Stimulated activated CD8-positive, alpha-beta memory T cell treated with anti-CD3 and anti-CD28 coated beads, Interleukin-4, amount 100 ng/mL, for 24 hours (primary cell): ENCODE results near the gene SMIM29.
"Not testable (repeated sequence)": the region's sequence is repeated elsewhere in the genome, so short reads cannot be mapped to it uniquely, and the experiment has no call there.

Source experiments
- DNase-seq: peaks from one replicate; pipeline ENCODE4 v3.0.0-alpha.2; 2020; ENCODE audit warnings: low read depth

SMIM29 gene

GRCh38 chr6:34248727-34249468, at the start of gene SMIM29:
TSS of gene SMIM29 (minus strand) at chr6:34249006. CDS start at chr6:34247791, 1,215 bp downstream.
- DNase-seq: peak; percentile 96

GRCh38 chr6:34295721-34296120, 46.9 kb upstream of the SMIM29 start:
- no peak for DNase-seq

GRCh38 chr6:34292954-34293353, 44.1 kb upstream of the SMIM29 start:
- no peak for DNase-seq

- no peak for DNase-seq
Observed at GRCh38 chr6:34289137-34289536, 40.3 kb upstream of the SMIM29 start.

GRCh38 chr6:34288581-34288980, 39.8 kb upstream of the SMIM29 start:
- DNase-seq: no peak

GRCh38 chr6:34285448-34286164, 36.8 kb upstream of the SMIM29 start:
- DNase-seq: no peak

- no peak for DNase-seq
Observed at GRCh38 chr6:34284563-34285447, 36.0 kb upstream of the SMIM29 start.

GRCh38 chr6:34281702-34282334, 33.0 kb upstream of the SMIM29 start:
- no peak for DNase-seq

- no peak for DNase-seq
Observed at GRCh38 chr6:34280216-34280615, 31.4 kb upstream of the SMIM29 start.

- DNase-seq: no peak
Observed at GRCh38 chr6:34278833-34279232, 30.0 kb upstream of the SMIM29 start.

GRCh38 chr6:34277763-34278112, 28.9 kb upstream of the SMIM29 start:
- no peak for DNase-seq

- no peak for DNase-seq
Observed at GRCh38 chr6:34276881-34277762, 28.3 kb upstream of the SMIM29 start.

GRCh38 chr6:34276191-34276590, 27.4 kb upstream of the SMIM29 start:
- no peak for DNase-seq

- no peak for DNase-seq
Observed at GRCh38 chr6:34275128-34275804, 26.5 kb upstream of the SMIM29 start.

- no peak for DNase-seq
Observed at GRCh38 chr6:34274129-34274528, 25.3 kb upstream of the SMIM29 start.

- no peak for DNase-seq
Observed at GRCh38 chr6:34273242-34273805, 24.5 kb upstream of the SMIM29 start.

- DNase-seq: no peak
Observed at GRCh38 chr6:34272013-34272926, 23.5 kb upstream of the SMIM29 start.

GRCh38 chr6:34269658-34270341, 21.0 kb upstream of the SMIM29 start:
- DNase-seq: not testable (repeated sequence)
